Measurements from ENCODE around the gene TENM4. TPM values are rescaled to one million over a fixed set of nuclear protein-coding genes. Genes with fewer than 3 reads are reported as not detected.

TENM4 gene
- total and polyA plus RNA-seq, 2 of the 13 experiments (the other 11 are each of a cell fraction or from before 2014, with no cell fraction given) = not detected

DNA sequence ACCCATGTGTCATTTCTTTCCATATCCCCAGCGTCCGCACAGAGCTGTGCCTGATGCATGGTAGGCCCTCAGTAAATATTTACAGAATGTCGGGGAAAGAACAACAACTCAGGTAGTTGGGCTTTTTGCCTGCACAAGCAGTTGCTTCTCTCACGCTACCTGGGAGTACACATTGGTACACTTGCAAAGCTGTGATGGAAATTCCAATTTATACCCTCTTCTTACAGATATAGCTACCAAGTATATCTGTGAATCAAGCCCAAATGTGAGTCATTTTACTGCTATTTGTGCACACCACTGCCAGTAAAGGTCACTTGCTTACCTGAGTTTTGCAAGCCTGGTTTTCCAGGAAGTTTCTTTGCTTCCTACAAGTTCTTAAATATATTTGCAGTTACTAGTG lies 533.2 kb downstream of the TENM4 start:
- no peaks in the 10 kb centered on the region for H3K9me3 ChIP-seq (ENCODE audit: low read length)
- no peak overlapping the region for H3K4me2 ChIP-seq (ENCODE audit: low read depth, low read length)
- no peaks in the 10 kb centered on the region for H4K20me1 ChIP-seq (ENCODE audit: insufficient read depth, low read length)
- POLR2A ChIA-PET = no interaction called here
- in situ Hi-C loops (cut with HindIII; ENCODE audit: extremely low pct_ligation_motif_present, low pct_unique_long_range_greater_than_20kb) = no loop called here
- no peaks in the 10 kb centered on the region for H3K36me3 ChIP-seq (replicated peaks in 1 of 2; ENCODE audit: control insufficient read depth in 1 of 2, insufficient read depth in 2 of 2, low read length in 2 of 2)
- no peaks in the 10 kb centered on the region for H3K79me2 ChIP-seq (ENCODE audit: insufficient read depth, low read length)
- no peak overlapping the region for H3K4me3 ChIP-seq (replicated peaks in 1 of 3; ENCODE audit: insufficient read depth in 1 of 3, low read depth in 2 of 3, low read length in 3 of 3)
- H2AFZ ChIP-seq (ENCODE audit: low read length) = no peak overlapping the region
- no peak overlapping the region for H3K9ac ChIP-seq (ENCODE audit: insufficient read depth, low read depth, low read length)
- no TSS peak for BruUV-seq (replicated peaks)
- intact Hi-C loops (cut with micrococcal nuclease; ENCODE audit: unreplicated experiment) = no loop called here
- FAIRE-seq (no peak), DNase-seq (ENCODE audit: low spot score) (no peak), ATAC-seq (no peak)
- CTCF ChIA-PET (ENCODE audit: low intra/inter-chr PET ratio, low total read pairs) = no interaction called here
- H3K27ac ChIP-seq (ENCODE audit: extremely low read length, insufficient read depth, low read length) = no peak overlapping the region
- H3K27me3 ChIP-seq (ENCODE audit: control insufficient read depth in 1 of 2, insufficient read depth in 2 of 2, low read length in 2 of 2) = no peaks in the 10 kb centered on the region; a peak in 1 of 5 replicates
- H3K4me1 ChIP-seq (ENCODE audit: insufficient read depth, low read length) = no peaks in the 10 kb centered on the region
- WGBS (ENCODE audit: low lambda C conversion rate) = 3% methylated on average over 4 of the region's 4 CpGs
- TF ChIP-seq IKZF1 (IDR thresholded peaks at IDR 0.05) (no peak), NFIB (CRISPR knock-in tag; IDR thresholded peaks at IDR 0.05; ENCODE audit: borderline replicate concordance) (no peak), SALL2 (CRISPR knock-in tag; IDR thresholded peaks at IDR 0.05) (no peak), STAG1 (CRISPR knock-in tag; IDR thresholded peaks at IDR 0.05) (no peak), ZNF577 (CRISPR knock-in tag; IDR thresholded peaks at IDR 0.05; ENCODE audit: borderline replicate concordance, low read depth) (no peak), ZNF256 (CRISPR knock-in tag; conservative IDR thresholded peaks at IDR 0.05) (no peak), ZNF75D (CRISPR knock-in tag; IDR thresholded peaks at IDR 0.05; ENCODE audit: borderline replicate concordance) (no peak), ZBTB46 (CRISPR knock-in tag; IDR thresholded peaks at IDR 0.05; ENCODE audit: borderline replicate concordance) (no peak), HES4 (CRISPR knock-in tag; IDR thresholded peaks at IDR 0.05; ENCODE audit: borderline replicate concordance) (no peak), TAF1 (CRISPR knock-in tag; IDR thresholded peaks at IDR 0.05) (no peak)
- TF ChIP-seq, protein P1, sequence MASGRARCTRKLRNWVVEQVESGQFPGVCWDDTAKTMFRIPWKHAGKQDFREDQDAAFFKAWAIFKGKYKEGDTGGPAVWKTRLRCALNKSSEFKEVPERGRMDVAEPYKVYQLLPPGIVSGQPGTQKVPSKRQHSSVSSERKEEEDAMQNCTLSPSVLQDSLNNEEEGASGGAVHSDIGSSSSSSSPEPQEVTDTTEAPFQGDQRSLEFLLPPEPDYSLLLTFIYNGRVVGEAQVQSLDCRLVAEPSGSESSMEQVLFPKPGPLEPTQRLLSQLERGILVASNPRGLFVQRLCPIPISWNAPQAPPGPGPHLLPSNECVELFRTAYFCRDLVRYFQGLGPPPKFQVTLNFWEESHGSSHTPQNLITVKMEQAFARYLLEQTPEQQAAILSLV (CRISPR knock-in tag; IDR thresholded peaks at IDR 0.05; ENCODE audit: borderline replicate concordance) = no peak

All from HepG2 (cell line).